Esophagus squamous epithelium (tissue), 4 donors: ENCODE data around the gene GSTO2.

Source experiments
- POLR2A ChIP-seq, 4 donors: fragments of 450-650 bp; IDR thresholded peaks; one replicate each; pipeline ENCODE4 v1.6.1; 2017; ENCODE audit warnings: antibody characterized with exemption in 4 of 4, mild to moderate bottlenecking in 4 of 4, moderate library complexity in 3 of 4
- TF ChIP-seq, protein P1 (sequence below), 6 experiments: fragments of 450-650 bp in 4 of 6; fragments of 200-600 bp in 2 of 6; sonication (generic) in 2 of 6; IDR thresholded peaks; one replicate each; pipeline ENCODE4 v1.5.1; 2016 to 2019; ENCODE audit warnings: antibody characterized with exemption in 6 of 6, mild to moderate bottlenecking in 4 of 6, moderate library complexity in 4 of 6

DNA sequence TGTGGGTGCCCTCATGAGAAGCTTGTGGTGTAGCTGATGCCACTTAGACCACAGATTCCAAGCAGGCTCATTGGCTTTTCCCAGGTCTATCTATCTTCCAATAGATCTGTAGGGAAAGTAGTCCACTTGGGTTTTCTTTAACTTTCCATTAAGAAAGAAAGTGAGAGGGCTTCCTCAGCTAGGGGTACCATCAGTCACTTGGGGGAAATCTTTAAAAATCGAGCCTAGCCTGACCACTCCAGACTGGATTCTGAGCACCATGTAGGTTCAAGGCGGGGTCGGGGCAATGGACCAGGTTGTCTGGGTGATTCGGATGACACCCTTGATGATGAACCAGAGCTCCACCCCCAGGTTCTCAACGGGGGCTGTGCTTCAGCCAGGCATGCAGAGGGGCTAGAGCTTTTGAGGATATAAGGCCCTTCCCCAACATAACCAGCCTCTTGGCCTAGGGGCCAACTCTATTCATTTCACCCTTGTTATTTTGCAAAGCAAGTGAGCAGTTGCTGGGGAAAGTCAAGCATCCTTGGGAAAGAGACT, 42.3 kb downstream of the GSTO2 start:
- TF ChIP-seq, protein P1, sequence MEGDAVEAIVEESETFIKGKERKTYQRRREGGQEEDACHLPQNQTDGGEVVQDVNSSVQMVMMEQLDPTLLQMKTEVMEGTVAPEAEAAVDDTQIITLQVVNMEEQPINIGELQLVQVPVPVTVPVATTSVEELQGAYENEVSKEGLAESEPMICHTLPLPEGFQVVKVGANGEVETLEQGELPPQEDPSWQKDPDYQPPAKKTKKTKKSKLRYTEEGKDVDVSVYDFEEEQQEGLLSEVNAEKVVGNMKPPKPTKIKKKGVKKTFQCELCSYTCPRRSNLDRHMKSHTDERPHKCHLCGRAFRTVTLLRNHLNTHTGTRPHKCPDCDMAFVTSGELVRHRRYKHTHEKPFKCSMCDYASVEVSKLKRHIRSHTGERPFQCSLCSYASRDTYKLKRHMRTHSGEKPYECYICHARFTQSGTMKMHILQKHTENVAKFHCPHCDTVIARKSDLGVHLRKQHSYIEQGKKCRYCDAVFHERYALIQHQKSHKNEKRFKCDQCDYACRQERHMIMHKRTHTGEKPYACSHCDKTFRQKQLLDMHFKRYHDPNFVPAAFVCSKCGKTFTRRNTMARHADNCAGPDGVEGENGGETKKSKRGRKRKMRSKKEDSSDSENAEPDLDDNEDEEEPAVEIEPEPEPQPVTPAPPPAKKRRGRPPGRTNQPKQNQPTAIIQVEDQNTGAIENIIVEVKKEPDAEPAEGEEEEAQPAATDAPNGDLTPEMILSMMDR (IDR thresholded peaks at IDR 0.05): no peak
- no peak for TF ChIP-seq POLR2A (IDR thresholded peaks at IDR 0.05)
